ENCODE measurements around the gene CST6. TPM values are rescaled to one million over a fixed set of nuclear protein-coding genes. Genes with fewer than 3 reads are reported as not detected.
A peak's percentile ranks its signal among the peaks of the same experiment; 100 is the strongest.

CST6 gene
- total and polyA plus RNA-seq, 2 donors (not counting 3 experiments of a cell fraction or from before 2014, with no cell fraction given) = 0.46 to 2.2 TPM

DNA sequence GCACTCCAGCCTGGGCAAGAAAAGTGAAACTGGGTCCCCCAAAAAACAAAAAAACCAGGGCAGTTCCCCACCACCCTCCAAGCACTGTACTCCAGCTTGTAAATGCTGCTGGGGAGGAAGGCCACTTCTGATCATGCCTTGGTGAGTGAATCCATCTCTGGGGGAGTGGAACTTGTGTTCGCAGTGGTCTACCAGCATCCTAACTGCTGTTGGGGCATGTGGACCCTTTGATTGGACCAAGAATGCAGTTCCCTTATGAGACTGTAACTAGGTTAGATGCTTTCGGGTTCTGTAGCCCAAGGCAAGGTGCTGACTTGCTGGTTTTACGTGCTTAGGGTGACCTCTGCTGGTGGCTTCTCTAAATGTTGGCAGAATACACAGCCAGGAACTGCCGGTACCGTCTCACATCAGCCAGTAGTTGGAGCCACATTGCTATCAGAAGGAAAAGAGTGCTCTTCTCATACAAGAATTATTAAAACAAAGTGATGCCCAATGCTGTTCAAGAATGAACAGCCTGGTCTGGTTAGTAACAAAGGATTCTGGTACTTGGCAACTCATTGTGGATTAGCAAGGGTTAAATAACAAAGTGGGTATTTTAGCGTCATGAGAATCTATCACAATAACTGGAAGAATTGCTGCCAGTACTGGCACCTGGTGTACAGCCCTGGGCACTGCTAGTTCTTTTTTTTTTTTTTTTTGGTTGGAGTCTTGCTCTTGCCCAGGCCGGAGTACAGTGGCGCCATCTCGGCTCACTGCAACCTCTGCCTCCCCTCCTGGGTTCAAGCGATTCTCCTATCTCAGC lies 22.8 kb upstream of the CST6 start:
- no peaks in the 10 kb centered on the region for H3K4me1 ChIP-seq (ENCODE audit: control insufficient read depth, extremely low read depth, insufficient read depth, low read length)
- CTCF ChIA-PET = interaction anchor here (0.6 to 5.7 kb wide), 24 partner anchors 8 to 363 kb away, joined by 3 to 115 read pairs (median 4); partner anchors contain the start of genes CCDC85B, FIBP, KAT5 and MUS81
- H3K4me3 ChIP-seq (replicated peaks in 1 of 3; ENCODE audit: insufficient read depth in 1 of 3, low read depth in 1 of 3, low read length in 3 of 3) = no peak overlapping the region
- no peaks in the 10 kb centered on the region for H3K9me1 ChIP-seq (replicated peaks; ENCODE audit: control insufficient read depth, extremely low read depth, insufficient read depth, low read length)
- no peaks in the 10 kb centered on the region for H3K27me3 ChIP-seq (ENCODE audit: control insufficient read depth in 2 of 2, insufficient read depth in 2 of 2, low read length in 2 of 2)
- no peak overlapping the region for H3K27ac ChIP-seq (ENCODE audit: insufficient read depth, low read depth, low read length)
- FAIRE-seq (peak; percentile 100), DNase-seq (ENCODE audit: low read depth, low spot score) (peak; percentile 97)
- POLR2A ChIA-PET = interaction anchor here (0.7 kb wide), 1 partner anchor 171 kb away, joined by 4 read pairs; no protein-coding TSS in a partner anchor
- dilution Hi-C loops (cut with MboI; ENCODE audit: extremely low pct_ligation_motif_present, low sequenced_read_pairs) = no loop called here
- TF ChIP-seq POLR2AphosphoS5 (IDR thresholded peaks at IDR 0.05; ENCODE audit: insufficient read depth, low read depth, low read length) (peak; percentile 51), GATA2 (IDR thresholded peaks at IDR 0.05; ENCODE audit: insufficient read depth, insufficient read length, low read depth, low read length) (no peak)
- TF ChIP-seq, protein P1, sequence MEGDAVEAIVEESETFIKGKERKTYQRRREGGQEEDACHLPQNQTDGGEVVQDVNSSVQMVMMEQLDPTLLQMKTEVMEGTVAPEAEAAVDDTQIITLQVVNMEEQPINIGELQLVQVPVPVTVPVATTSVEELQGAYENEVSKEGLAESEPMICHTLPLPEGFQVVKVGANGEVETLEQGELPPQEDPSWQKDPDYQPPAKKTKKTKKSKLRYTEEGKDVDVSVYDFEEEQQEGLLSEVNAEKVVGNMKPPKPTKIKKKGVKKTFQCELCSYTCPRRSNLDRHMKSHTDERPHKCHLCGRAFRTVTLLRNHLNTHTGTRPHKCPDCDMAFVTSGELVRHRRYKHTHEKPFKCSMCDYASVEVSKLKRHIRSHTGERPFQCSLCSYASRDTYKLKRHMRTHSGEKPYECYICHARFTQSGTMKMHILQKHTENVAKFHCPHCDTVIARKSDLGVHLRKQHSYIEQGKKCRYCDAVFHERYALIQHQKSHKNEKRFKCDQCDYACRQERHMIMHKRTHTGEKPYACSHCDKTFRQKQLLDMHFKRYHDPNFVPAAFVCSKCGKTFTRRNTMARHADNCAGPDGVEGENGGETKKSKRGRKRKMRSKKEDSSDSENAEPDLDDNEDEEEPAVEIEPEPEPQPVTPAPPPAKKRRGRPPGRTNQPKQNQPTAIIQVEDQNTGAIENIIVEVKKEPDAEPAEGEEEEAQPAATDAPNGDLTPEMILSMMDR (IDR thresholded peaks at IDR 0.05; ENCODE audit: extremely low read depth in 1 of 2, insufficient read depth in 1 of 2, low read depth in 1 of 2, low read length in 2 of 2) = peak; percentile 86 to 99
- no peaks in the 10 kb centered on the region for H3K9me3 ChIP-seq (replicated peaks; ENCODE audit: control insufficient read depth, insufficient read depth, low read length)
- peaks cover 0 to 4% of the 10 kb centered on the region in 2 experiments for H3K36me3 ChIP-seq (ENCODE audit: control insufficient read depth in 2 of 2, extremely low read depth in 1 of 2, insufficient read depth in 2 of 2, low read length in 2 of 2)
- intact Hi-C loops (cut with micrococcal nuclease) = loop anchor here (1.0 to 5.0 kb wide), 10 partner anchors 33 to 352 kb away; partner anchors contain the start of genes AP5B1, C11orf68, DRAP1 and FIBP
- no peak overlapping the region for H3K4me2 ChIP-seq (ENCODE audit: insufficient read depth, low read length)
- H3K9ac ChIP-seq (replicated peaks; ENCODE audit: extremely low read depth, insufficient read depth, low read length) = no peak overlapping the region
- no peaks in the 10 kb centered on the region for H4K20me1 ChIP-seq (replicated peaks; ENCODE audit: control insufficient read depth, extremely low read depth, insufficient read depth, low read length)
- no TSS peak for BruUV-seq (replicated peaks)
- no peaks in the 10 kb centered on the region for H3K79me2 ChIP-seq (ENCODE audit: control insufficient read depth, insufficient read depth, low read length)
- no peak overlapping the region for H2AFZ ChIP-seq (ENCODE audit: low read depth, low read length)
